HepG2 (cell line): Measurements from ENCODE around the gene MTF1. TPM values are rescaled to one million over a fixed set of nuclear protein-coding genes. Genes with fewer than 3 reads are reported as not detected.

Source experiments
- CAMTA2 ChIP-seq: sonication (generic); formaldehyde crosslinking; IDR thresholded peaks from 2 replicates; pipeline ENCODE4 v1.4.0; 2020; ENCODE audit warnings: mild to moderate bottlenecking, missing genetic modification reagents, borderline replicate concordance
- CBX5 ChIP-seq: sonication (generic); formaldehyde crosslinking; IDR thresholded peaks from 2 replicates; pipeline ENCODE4 v1.4.0; 2020; ENCODE audit warnings: missing genetic modification reagents, borderline replicate concordance
- IRF9 ChIP-seq: sonication (generic); formaldehyde crosslinking; IDR thresholded peaks from 2 replicates; pipeline ENCODE4 v1.8.0; 2022; ENCODE audit warnings: missing genetic modification reagents, mild to moderate bottlenecking, borderline replicate concordance
- KDM5A ChIP-seq: fragments of 200-600 bp; sonication (generic); IDR thresholded peaks from 2 replicates; pipeline ENCODE4 v1.7.0; 2018; ENCODE audit warnings: antibody characterized with exemption, mild to moderate bottlenecking, low read length, borderline replicate concordance
- TFDP2 ChIP-seq: sonication (generic); formaldehyde crosslinking; IDR thresholded peaks from 2 replicates; pipeline ENCODE4 v1.4.0; 2020; ENCODE audit warnings: missing genetic modification reagents
- TFE3 ChIP-seq: IDR thresholded peaks from 2 replicates; pipeline ENCODE4 v1.6.1; 2016
- THAP11 ChIP-seq: IDR thresholded peaks from 2 replicates; pipeline ENCODE4 v1.6.1; 2016; ENCODE audit warnings: missing biosample characterization, missing genetic modification reagents
- ZBTB42 ChIP-seq: sonication (generic); formaldehyde crosslinking; IDR thresholded peaks from 2 replicates; pipeline ENCODE4 v1.5.0; 2020; ENCODE audit warnings: mild to moderate bottlenecking, missing genetic modification reagents
- ZFP37 ChIP-seq: sonication (generic); formaldehyde crosslinking; IDR thresholded peaks from 2 replicates; pipeline ENCODE4 v1.4.0; 2020; ENCODE audit warnings: missing genetic modification reagents, borderline replicate concordance
- ZFP90 ChIP-seq: sonication (generic); formaldehyde crosslinking; IDR thresholded peaks from 2 replicates; pipeline ENCODE4 v1.8.0; 2022; ENCODE audit warnings: missing genetic modification reagents, mild to moderate bottlenecking, inconsistent platforms, borderline replicate concordance
- ZNF12 ChIP-seq: sonication (generic); formaldehyde crosslinking; IDR thresholded peaks from 2 replicates; pipeline ENCODE4 v1.5.0; 2020; ENCODE audit warnings: missing genetic modification reagents
- ZNF337 ChIP-seq: sonication (generic); formaldehyde crosslinking; IDR thresholded peaks from 2 replicates; pipeline ENCODE4 v1.5.1; 2020; ENCODE audit warnings: missing genetic modification reagents, low read depth, mild to moderate bottlenecking, borderline replicate concordance
- ZNF549 ChIP-seq: sonication (generic); formaldehyde crosslinking; IDR thresholded peaks from 2 replicates; pipeline ENCODE4 v1.5.0; 2020; ENCODE audit warnings: missing genetic modification reagents
- ZNF574 ChIP-seq: sonication (generic); formaldehyde crosslinking; IDR thresholded peaks from 2 replicates; pipeline ENCODE4 v1.4.0; 2020; ENCODE audit warnings: missing genetic modification reagents
- ZNF75D ChIP-seq: sonication (generic); formaldehyde crosslinking; IDR thresholded peaks from 2 replicates; pipeline ENCODE4 v1.8.1; 2023; ENCODE audit warnings: missing genetic modification reagents, mild to moderate bottlenecking, borderline replicate concordance
- polyA plus RNA-seq, 8 experiments: library from polyadenylated mRNA; depleted of rRNA in 3 of 8; stranded (reverse) in 7 of 8; unstranded in 1 of 8; fragments of >200 nt; fragmentation: Illumina TruSeq in 4 of 8; extraction: Trizol in 4 of 8; gene quantifications; 2 replicates each; pipeline versions ENCODE4 v1.2.1 to v1.2.3, GENCODE V29; 2011 to 2016; ENCODE audit warnings: low read depth in 4 of 8, missing spikeins in 1 of 8, mixed read lengths in 1 of 8; ENCODE audit not compliant: insufficient read depth in 1 of 8
- total RNA-seq, 5 experiments: library from RNA; depleted of rRNA; stranded (reverse); fragments of >200 nt; fragmentation: Illumina TruSeq; extraction: Trizol; gene quantifications; 2 replicates each; pipeline ENCODE4 v1.2.3, GENCODE V29; 2016; ENCODE audit warnings: low read depth in 1 of 5
- TF ChIP-seq, protein P1 (sequence below): sonication (generic); formaldehyde crosslinking; conservative IDR thresholded peaks from 2 replicates; pipeline ENCODE4 v1.4.0; 2020; ENCODE audit warnings: missing genetic modification reagents
- TF ChIP-seq, protein P2 (sequence below): sonication (generic); formaldehyde crosslinking; conservative IDR thresholded peaks from 2 replicates; pipeline ENCODE4 v1.5.0; 2020; ENCODE audit warnings: missing genetic modification reagents

The MTF1 gene
- total and polyA plus RNA-seq, 2 of the 13 experiments (the other 11 are each of a cell fraction or from before 2014, with no cell fraction given): 2.4 to 3.3 TPM

DNA sequence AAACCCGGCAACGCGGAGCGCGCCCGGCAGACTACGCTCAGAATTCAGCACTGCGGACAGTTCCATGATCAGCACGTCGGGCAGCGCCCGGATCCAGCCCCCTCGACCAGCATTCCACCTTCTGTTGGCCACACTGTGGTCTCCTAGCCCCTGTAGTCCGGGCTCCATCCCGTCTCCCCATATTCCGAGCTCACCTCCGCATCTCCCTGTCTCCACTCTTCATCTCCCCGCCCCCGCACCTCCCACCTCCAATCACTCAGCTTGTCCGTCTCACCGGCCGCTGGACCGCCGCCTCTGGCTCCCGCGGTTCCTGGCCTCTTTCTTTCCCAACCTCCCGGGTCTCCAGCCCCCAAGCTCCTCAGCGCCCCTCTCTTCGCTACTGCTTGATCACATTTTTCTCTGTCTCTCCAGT is 95.0 kb downstream of the MTF1 start (continued):
- TF ChIP-seq, protein P1, sequence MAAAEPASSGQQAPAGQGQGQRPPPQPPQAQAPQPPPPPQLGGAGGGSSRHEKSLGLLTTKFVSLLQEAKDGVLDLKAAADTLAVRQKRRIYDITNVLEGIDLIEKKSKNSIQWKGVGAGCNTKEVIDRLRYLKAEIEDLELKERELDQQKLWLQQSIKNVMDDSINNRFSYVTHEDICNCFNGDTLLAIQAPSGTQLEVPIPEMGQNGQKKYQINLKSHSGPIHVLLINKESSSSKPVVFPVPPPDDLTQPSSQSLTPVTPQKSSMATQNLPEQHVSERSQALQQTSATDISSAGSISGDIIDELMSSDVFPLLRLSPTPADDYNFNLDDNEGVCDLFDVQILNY (CRISPR knock-in tag): peak; percentile 98
- TF ChIP-seq KDM5A (no peak), TFE3 (CRISPR knock-in tag) (peak; percentile 98), TFDP2 (CRISPR knock-in tag) (peak; percentile 75), CAMTA2 (CRISPR knock-in tag) (peak; percentile 99; the same call in 1 of the 2 replicates), CBX5 (CRISPR knock-in tag) (peak; percentile 95), ZNF12 (peak; percentile 97), ZFP90 (peak; percentile 99), ZBTB42 (CRISPR knock-in tag) (peak; percentile 97), IRF9 (CRISPR knock-in tag) (peak; percentile 99), ZNF75D (CRISPR knock-in tag) (peak; percentile 98), ZFP37 (CRISPR knock-in tag) (peak; percentile 100), ZNF574 (CRISPR knock-in tag) (peak; percentile 94), ZNF337 (peak; percentile 96; the same call in 1 of the 2 replicates), THAP11 (CRISPR knock-in tag) (peak; percentile 84), ZNF549 (CRISPR knock-in tag) (peak; percentile 91)
- TF ChIP-seq, protein P2, sequence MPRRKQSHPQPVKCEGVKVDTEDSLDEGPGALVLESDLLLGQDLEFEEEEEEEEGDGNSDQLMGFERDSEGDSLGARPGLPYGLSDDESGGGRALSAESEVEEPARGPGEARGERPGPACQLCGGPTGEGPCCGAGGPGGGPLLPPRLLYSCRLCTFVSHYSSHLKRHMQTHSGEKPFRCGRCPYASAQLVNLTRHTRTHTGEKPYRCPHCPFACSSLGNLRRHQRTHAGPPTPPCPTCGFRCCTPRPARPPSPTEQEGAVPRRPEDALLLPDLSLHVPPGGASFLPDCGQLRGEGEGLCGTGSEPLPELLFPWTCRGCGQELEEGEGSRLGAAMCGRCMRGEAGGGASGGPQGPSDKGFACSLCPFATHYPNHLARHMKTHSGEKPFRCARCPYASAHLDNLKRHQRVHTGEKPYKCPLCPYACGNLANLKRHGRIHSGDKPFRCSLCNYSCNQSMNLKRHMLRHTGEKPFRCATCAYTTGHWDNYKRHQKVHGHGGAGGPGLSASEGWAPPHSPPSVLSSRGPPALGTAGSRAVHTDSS: no peak
